WTC11 (cell line): ENCODE results near the gene JADE1.

ENCODE experiments used
- ESRRA ChIP-seq: sonication (generic); formaldehyde crosslinking; IDR thresholded peaks from 2 replicates; pipeline ENCODE4 v1.8.1; 2022; ENCODE audit warnings: mild to moderate bottlenecking, missing genetic modification reagents, borderline replicate concordance
- ETV6 ChIP-seq: sonication (generic); formaldehyde crosslinking; IDR thresholded peaks from 2 replicates; pipeline ENCODE4 v1.8.1; 2022; ENCODE audit warnings: mild to moderate bottlenecking, missing genetic modification reagents
- NFE2L1 ChIP-seq: sonication (generic); formaldehyde crosslinking; IDR thresholded peaks from 2 replicates; pipeline ENCODE4 v1.8.1; 2023; ENCODE audit warnings: missing genetic modification reagents
- NR1H2 ChIP-seq: sonication (generic); formaldehyde crosslinking; IDR thresholded peaks from 2 replicates; pipeline ENCODE4 v1.9.0; 2021; ENCODE audit warnings: mild to moderate bottlenecking, moderate library complexity, missing genetic modification reagents
- NR3C1 ChIP-seq: sonication (generic); formaldehyde crosslinking; conservative IDR thresholded peaks from 2 replicates; pipeline ENCODE4 v1.8.1; 2023; ENCODE audit warnings: low read depth, mild to moderate bottlenecking, missing genetic modification reagents
- SMAD3 ChIP-seq: sonication (generic); formaldehyde crosslinking; IDR thresholded peaks from 2 replicates; pipeline ENCODE4 v1.8.0; 2022; ENCODE audit warnings: missing genetic modification reagents, mild to moderate bottlenecking, borderline replicate concordance
- TCF7 ChIP-seq: sonication (generic); formaldehyde crosslinking; IDR thresholded peaks from 2 replicates; pipeline ENCODE4 v1.8.0; 2022; ENCODE audit warnings: mild to moderate bottlenecking, low read depth, missing genetic modification reagents, moderate library complexity
- ZNF317 ChIP-seq: sonication (generic); formaldehyde crosslinking; IDR thresholded peaks from 2 replicates; pipeline ENCODE4 v1.8.1; 2023; ENCODE audit warnings: low read depth, mild to moderate bottlenecking, moderate library complexity, missing genetic modification reagents, borderline replicate concordance
- TF ChIP-seq, protein P1 (sequence below): sonication (generic); formaldehyde crosslinking; IDR thresholded peaks from 2 replicates; pipeline ENCODE4 v1.8.1; 2023; ENCODE audit warnings: mild to moderate bottlenecking, missing genetic modification reagents
- TF ChIP-seq, protein P2 (sequence below): fragments of 250-450 bp; sonication (Bioruptor Pico); IDR thresholded peaks from 2 replicates; pipeline ENCODE4 v1.9.0; 2021; ENCODE audit warnings: mild to moderate bottlenecking
- TF ChIP-seq, protein P3 (sequence below): fragments of 200-600 bp; IDR thresholded peaks from 2 replicates; pipeline ENCODE4 v1.8.0; 2022; ENCODE audit warnings: antibody characterized with exemption
- TF ChIP-seq, protein P4 (sequence below): sonication (generic); formaldehyde crosslinking; IDR thresholded peaks from 2 replicates; pipeline ENCODE4 v1.8.0; 2023; ENCODE audit warnings: missing genetic modification reagents
- TF ChIP-seq, protein P5 (sequence below): sonication (generic); formaldehyde crosslinking; IDR thresholded peaks from 2 replicates; pipeline ENCODE4 v1.8.0; 2022; ENCODE audit warnings: mild to moderate bottlenecking, missing genetic modification reagents
- TF ChIP-seq, protein P6 (sequence below): sonication (generic); formaldehyde crosslinking; IDR thresholded peaks from 2 replicates; pipeline ENCODE4 v1.8.1; 2023; ENCODE audit warnings: mild to moderate bottlenecking, missing genetic modification reagents, moderate library complexity

DNA sequence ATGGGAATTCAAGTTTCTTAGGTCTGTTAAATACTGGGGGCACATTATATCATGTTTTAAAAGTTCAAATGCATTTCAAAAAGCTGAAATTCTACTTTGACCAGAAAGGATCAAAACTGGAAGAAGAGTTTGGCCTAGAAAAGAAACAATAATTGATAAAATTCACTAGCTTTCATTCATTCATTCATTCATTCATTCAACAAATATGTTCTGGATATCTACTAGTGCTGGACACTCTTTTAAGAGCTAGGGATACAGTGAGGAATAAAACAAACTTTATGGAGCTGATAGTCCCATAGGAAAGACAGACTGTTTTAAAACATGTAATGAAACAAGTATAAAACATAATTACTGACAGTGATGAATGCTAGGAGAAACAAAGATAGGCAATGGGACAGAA is 106.0 kb downstream of the JADE1 start:
- TF ChIP-seq, protein P1, sequence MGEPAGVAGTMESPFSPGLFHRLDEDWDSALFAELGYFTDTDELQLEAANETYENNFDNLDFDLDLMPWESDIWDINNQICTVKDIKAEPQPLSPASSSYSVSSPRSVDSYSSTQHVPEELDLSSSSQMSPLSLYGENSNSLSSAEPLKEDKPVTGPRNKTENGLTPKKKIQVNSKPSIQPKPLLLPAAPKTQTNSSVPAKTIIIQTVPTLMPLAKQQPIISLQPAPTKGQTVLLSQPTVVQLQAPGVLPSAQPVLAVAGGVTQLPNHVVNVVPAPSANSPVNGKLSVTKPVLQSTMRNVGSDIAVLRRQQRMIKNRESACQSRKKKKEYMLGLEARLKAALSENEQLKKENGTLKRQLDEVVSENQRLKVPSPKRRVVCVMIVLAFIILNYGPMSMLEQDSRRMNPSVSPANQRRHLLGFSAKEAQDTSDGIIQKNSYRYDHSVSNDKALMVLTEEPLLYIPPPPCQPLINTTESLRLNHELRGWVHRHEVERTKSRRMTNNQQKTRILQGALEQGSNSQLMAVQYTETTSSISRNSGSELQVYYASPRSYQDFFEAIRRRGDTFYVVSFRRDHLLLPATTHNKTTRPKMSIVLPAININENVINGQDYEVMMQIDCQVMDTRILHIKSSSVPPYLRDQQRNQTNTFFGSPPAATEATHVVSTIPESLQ (CRISPR knock-in tag), result no peak
- TF ChIP-seq, protein P2, sequence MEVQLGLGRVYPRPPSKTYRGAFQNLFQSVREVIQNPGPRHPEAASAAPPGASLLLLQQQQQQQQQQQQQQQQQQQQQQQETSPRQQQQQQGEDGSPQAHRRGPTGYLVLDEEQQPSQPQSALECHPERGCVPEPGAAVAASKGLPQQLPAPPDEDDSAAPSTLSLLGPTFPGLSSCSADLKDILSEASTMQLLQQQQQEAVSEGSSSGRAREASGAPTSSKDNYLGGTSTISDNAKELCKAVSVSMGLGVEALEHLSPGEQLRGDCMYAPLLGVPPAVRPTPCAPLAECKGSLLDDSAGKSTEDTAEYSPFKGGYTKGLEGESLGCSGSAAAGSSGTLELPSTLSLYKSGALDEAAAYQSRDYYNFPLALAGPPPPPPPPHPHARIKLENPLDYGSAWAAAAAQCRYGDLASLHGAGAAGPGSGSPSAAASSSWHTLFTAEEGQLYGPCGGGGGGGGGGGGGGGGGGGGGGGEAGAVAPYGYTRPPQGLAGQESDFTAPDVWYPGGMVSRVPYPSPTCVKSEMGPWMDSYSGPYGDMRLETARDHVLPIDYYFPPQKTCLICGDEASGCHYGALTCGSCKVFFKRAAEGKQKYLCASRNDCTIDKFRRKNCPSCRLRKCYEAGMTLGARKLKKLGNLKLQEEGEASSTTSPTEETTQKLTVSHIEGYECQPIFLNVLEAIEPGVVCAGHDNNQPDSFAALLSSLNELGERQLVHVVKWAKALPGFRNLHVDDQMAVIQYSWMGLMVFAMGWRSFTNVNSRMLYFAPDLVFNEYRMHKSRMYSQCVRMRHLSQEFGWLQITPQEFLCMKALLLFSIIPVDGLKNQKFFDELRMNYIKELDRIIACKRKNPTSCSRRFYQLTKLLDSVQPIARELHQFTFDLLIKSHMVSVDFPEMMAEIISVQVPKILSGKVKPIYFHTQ (CRISPR knock-in tag), result no peak
- TF ChIP-seq, protein P3, sequence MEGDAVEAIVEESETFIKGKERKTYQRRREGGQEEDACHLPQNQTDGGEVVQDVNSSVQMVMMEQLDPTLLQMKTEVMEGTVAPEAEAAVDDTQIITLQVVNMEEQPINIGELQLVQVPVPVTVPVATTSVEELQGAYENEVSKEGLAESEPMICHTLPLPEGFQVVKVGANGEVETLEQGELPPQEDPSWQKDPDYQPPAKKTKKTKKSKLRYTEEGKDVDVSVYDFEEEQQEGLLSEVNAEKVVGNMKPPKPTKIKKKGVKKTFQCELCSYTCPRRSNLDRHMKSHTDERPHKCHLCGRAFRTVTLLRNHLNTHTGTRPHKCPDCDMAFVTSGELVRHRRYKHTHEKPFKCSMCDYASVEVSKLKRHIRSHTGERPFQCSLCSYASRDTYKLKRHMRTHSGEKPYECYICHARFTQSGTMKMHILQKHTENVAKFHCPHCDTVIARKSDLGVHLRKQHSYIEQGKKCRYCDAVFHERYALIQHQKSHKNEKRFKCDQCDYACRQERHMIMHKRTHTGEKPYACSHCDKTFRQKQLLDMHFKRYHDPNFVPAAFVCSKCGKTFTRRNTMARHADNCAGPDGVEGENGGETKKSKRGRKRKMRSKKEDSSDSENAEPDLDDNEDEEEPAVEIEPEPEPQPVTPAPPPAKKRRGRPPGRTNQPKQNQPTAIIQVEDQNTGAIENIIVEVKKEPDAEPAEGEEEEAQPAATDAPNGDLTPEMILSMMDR, result no peak
- TF ChIP-seq TCF7 (CRISPR knock-in tag), result no peak
- TF ChIP-seq, protein P4, sequence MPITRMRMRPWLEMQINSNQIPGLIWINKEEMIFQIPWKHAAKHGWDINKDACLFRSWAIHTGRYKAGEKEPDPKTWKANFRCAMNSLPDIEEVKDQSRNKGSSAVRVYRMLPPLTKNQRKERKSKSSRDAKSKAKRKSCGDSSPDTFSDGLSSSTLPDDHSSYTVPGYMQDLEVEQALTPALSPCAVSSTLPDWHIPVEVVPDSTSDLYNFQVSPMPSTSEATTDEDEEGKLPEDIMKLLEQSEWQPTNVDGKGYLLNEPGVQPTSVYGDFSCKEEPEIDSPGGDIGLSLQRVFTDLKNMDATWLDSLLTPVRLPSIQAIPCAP, result no peak
- TF ChIP-seq, protein P5, sequence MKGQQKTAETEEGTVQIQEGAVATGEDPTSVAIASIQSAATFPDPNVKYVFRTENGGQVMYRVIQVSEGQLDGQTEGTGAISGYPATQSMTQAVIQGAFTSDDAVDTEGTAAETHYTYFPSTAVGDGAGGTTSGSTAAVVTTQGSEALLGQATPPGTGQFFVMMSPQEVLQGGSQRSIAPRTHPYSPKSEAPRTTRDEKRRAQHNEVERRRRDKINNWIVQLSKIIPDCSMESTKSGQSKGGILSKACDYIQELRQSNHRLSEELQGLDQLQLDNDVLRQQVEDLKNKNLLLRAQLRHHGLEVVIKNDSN (CRISPR knock-in tag), result no peak
- TF ChIP-seq ETV6 (CRISPR knock-in tag), result no peak
- no peak for TF ChIP-seq NR1H2
- TF ChIP-seq SMAD3, result no peak
- no peak for TF ChIP-seq ESRRA (CRISPR knock-in tag)
- TF ChIP-seq, protein P6, sequence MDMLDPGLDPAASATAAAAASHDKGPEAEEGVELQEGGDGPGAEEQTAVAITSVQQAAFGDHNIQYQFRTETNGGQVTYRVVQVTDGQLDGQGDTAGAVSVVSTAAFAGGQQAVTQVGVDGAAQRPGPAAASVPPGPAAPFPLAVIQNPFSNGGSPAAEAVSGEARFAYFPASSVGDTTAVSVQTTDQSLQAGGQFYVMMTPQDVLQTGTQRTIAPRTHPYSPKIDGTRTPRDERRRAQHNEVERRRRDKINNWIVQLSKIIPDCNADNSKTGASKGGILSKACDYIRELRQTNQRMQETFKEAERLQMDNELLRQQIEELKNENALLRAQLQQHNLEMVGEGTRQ (CRISPR knock-in tag), result no peak
- no peak for TF ChIP-seq ZNF317 (CRISPR knock-in tag)
- TF ChIP-seq NR3C1, result no peak
- no peak for TF ChIP-seq NFE2L1
